GM21526 (cell line): Measurements from ENCODE around the gene LRIT2.

Experiments used
- ATAC-seq: cut with Tn5 transposase; IDR thresholded peaks from one replicate; pipeline ENCODE4 v1.9.1; 2021; ENCODE audit warnings: moderate library complexity; ENCODE audit not compliant: unreplicated experiment, low FRiP score

The LRIT2 gene

DNA sequence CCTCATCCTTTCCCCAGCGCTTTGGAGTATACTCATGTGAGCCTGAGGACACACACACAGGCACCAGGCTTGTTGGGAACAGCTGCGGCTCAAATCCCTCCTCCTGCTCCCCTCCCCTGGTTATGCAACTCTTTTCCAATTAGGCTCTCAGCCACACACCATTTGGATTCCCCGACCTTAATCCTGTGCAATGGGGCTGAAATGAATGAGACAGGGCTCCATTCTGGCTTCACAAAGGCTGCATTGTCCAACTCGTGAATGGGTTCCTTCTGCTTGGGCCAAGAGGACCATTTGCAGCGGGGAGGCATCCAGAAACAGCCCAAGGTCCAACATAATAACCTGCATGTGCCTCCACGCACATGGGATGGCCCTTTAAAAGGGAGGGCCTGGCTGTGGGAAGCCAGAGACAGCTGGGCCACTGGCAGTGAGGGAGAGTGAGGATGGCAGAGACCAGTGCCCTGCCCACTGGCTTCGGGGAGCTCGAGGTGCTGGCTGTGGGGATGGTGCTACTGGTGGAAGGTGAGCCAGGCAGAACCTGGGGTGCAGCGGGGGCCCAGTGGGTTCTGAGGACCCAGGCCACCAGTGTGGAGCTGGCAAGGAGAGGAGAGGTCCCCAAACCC is 19.4 kb upstream of the LRIT2 start, which contains the start of gene RGR:
RGR (plus strand) TSS at position 403 of the 620 bp plus-strand sequence; CDS start at position 441, 38 bp downstream.
- no peak for ATAC-seq

DNA sequence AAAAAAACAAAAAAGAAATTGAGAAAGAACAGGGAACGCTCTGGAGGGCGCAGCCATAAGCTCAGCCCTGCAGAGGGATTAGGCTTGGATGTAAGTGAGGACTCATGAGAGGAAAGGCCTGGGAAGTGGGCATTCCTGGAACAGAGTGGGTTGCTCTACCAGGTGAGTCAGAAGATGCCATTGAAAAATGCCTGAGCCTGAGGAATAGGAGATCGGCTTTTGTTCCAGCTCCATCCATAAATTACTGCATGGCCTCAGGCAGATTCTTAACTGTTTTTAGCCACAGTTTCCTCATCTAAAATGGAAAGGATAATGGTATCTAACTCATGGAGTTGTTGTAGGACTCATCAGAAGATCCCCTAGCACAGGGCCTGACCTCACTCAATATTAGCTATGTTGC is 18.4 kb upstream of the LRIT2 start:
- ATAC-seq = no peak

DNA sequence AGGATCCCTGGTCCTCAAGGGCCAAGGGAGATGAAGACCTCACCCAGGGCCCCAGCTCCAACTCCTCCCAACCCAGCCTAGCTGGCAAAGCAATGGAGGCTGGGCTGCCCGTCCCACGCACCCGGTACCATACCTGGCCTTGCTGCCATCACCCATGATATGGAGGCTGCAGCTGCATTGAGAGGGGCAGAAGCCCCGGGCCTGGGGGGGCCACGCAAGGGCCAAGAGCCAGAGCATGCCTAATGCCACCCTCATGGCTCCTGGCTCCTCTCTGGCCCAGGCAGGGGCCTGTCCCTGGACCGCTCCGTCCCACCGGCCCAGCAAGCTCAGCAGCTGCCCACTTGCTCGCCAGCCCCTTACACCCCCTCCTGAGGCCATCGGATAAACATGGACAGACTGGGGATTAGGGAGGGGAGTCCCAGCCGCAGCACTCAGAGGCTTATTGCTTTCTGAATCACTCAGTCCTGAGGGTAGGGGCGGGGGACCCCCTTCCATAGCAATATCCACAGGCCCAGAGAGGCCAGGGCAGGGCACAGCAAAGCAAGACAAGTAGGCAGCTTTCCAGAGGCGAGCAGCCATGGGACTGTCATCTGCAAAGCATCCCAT is 15.9 kb upstream of the LRIT2 start, which contains the start of gene LRIT1:
LRIT1 (minus strand) TSS at position 362 of the 606 bp plus-strand sequence; CDS start at position 255, 107 bp downstream.
- no peak for ATAC-seq

DNA sequence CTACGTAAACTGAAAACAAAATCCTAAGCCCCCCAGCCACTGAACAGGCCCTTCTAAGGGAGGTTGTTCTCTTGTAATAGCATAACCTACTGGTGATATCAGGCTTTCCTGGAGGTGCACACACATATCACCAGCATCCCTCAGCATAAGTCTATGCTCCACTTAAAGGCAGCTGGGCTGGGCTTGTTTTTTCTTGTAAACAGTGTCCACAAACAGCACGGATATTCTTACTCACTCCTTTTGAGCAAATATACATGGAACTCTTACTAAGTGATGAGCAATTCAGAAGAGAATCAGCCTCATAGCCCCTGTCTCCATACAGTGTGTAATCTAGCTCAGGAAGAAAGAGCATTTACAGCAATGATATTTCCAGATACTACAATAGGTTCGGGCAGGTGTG is 13.6 kb upstream of the LRIT2 start:
- ATAC-seq = no peak

DNA sequence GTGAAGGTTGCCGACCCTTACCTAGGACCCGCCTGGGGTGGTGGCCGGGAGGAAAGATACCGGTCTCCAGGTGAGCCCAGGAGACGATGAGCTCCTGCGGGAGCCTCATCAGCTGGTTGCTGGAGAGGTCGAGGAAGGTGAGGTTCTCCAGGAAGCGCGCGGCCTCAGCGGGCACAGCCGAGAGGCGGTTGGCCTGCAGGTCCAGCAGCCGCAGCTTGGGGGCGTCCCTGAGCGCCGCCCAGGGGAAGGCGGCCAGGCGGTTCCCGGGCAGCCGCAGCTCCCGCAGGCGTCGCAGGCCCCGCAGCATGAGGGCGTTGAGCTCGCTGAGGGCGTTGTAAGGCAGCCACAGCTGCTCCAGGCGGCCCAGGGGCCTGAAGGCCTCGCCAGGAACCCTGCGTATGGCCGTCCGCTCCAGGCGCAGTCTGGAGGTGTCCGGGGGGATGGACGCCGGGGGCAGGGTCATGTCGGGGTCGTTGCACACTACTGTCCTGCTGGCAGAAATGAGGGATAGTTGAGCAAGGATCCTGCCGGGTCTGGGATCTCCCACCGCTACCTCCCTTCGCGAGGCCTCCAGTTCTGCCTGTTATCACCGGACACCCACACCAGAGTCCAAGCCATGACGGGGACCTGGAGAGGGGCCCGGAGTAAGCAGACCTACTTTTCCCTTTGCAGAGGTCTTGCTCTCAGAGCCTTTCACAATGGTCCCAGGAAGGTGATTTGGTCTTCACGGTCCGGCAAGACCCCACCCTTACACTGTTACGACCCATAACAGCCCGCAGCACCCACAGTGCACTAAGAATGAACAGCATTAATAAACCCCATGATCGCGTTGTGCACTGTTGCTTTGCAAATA is 12.1 kb upstream of the LRIT2 start:
- ATAC-seq = no peak

DNA sequence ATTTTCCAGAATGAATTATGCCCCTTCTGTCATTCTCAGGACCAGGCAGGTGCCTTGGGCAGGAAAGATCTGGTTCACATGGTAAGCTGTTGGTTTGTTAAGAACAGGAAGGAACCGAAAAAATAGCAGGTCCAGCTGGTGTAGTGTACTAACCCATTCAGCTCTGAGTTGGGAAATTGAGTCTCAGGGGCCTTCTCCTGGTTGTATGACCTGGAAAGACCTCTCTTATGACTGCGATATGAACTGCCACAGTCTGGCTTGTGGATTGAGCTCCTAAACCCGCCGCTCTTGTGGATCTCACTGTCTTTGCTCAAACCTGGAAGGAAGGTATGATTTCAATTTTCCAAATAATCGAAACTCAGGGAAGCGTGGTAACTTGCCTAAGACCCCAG is 11.5 kb upstream of the LRIT2 start:
- no peak for ATAC-seq

DNA sequence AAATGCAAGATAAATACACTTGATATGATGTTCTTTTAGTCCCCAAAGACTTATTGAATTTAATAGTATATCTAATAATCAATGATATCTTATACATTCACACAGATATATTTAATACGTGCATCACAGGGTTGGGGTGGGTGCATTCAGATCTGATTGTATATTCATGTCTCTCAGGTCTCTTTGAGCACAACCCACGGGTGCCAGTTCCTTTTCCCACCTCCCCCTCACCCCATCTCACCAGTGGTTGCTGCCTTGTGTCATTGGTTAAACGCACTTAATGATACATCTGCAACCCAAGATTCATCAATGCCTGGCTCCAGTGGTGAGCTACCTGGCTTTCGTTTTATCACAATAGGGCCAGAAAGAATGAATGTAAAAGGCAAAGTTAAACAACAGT is 9.8 kb upstream of the LRIT2 start:
- ATAC-seq = no peak

DNA sequence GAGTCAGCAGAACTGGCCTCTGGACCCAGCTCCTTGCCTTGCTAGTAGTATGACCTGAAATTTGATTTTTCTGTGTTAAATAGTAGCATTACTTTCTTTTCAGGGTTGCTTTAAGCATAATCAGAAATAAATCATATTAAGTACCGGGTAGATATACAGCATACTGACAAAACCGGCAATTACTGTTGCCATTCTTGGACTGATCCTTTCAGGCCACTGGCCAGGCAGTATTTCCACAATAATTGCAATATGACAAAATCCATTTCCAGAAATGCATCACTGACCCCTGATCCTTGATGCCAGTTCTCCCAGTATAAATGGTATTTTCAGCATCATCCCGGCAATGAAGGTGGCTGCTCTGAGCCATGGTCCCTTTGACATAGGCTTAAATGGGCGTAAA is 9.1 kb upstream of the LRIT2 start:
- ATAC-seq = no peak

DNA sequence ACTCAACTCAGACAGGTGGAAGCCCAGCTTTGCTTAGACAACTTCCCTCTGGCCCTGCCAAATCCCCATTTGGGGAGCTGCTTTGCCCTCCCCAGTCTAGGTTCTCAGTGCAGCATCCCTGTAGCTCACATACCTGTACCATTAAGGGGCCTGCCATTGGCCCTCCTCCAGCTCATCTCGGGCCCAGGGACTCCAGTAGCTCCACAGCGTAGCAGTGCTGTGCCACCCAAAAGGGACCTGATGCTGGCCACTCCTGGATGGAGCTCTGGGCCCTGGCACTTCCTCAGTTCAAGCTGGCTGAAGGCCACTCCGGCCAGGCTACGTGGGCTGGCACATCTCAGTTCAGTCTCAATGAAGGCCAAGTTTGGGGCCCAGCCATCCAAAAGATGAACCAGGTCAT is 8.6 kb upstream of the LRIT2 start:
- no peak for ATAC-seq

DNA sequence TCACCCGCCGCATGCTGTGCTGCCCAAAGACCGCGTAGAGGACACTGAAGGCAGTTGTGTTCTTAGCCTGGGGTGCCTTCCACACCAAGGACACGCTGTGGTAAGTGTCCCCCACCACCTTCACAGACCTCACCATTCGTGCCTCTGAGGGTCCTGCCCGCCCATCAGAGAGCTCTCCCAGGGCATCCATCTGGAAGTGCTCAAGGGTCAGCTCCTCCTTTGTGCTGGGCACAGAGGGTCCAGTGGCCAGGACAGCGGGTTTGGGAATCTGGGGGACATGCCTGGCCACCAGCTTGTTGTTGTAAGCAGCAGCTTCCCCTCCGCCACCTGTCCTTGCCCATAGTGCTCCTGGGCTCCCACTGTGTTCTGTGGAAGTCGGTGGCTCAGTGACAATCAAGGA is 7.0 kb upstream of the LRIT2 start:
- ATAC-seq = no peak

DNA sequence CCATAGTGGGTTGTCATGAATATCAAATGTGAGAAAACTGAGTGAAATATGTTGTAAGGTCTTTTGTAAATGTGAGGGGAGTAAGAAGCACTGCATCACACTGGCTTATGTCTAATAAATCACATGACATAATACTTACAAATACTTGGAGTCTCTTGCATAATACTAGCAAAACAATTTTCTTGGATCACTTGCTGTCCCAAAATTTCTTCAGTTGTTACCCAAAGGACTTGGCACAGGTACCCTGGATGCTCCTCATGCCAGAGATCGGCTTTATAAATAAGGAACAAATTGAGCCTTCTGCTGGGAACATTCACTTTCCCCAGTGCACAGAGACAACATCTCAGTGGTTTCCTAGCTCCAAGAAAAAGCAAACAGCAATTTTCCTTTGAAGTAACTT is 5.0 kb upstream of the LRIT2 start:
- ATAC-seq = no peak

DNA sequence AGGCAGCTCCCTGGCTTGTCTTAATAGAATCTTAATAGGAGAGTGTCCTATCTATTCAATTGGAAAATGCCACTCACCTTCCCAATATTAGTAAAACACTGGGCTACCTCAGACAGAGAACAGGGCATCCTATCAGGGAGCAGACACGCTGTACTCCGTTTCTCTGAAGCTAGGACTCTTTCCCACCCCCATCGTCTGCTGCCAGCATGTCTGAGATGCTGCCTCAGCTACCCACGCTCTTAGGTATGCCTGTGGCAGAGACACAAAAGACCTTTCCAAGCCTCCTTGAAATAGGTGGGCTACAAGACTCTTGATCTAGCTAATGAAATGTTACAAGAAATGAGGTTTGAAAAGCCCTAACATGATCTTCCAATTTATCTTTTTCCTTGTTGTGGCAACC is 2.5 kb upstream of the LRIT2 start:
- ATAC-seq = no peak

DNA sequence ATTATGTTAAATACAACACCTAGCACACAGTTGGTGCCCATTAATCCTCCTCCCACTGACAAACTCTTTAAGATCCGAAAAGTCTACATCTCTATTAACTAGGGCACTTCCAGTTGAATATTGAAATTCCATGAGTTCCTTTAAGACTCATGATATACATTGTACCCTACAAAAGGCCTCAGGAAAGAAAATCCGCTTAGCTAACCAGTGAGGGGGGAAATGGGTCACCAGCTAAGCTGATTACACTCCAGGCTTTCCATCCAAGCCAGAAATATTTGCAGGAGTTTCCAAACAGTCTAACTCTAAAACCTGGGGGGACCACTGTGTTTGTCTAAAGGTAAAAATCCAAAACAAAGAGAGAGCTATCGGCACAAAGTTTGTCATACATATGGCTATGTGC is 1.3 kb upstream of the LRIT2 start:
- no peak for ATAC-seq

DNA sequence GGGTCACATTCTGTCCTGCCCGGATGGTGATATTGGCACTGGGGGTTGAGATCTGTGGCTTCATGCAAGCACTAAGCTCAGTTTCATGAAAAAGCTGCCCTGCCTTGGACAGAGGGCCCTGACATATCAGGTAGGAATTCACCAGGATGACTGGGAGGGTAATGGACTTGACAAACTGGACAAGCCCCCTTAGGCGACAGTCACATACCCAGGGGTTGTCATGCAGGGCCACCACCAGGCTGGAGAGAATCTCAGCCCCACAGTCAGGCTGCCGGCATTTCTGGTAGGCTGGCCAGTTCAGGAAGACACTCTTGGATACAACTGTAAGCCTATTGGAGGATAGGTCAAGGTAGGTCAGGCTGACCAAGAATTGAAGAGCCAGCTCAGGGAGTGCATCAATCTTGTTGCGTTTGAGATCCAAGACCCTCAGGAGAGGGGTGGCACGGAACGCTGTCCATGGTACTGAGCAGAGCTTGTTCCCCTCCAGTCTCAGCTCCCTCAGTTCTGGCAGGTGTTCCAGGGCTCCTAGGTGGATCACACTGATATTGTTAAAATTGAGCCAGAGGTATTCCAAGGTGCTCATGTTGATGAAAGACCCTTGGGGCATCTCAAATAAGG is 824 bp downstream of the LRIT2 start:
- ATAC-seq = no peak

DNA sequence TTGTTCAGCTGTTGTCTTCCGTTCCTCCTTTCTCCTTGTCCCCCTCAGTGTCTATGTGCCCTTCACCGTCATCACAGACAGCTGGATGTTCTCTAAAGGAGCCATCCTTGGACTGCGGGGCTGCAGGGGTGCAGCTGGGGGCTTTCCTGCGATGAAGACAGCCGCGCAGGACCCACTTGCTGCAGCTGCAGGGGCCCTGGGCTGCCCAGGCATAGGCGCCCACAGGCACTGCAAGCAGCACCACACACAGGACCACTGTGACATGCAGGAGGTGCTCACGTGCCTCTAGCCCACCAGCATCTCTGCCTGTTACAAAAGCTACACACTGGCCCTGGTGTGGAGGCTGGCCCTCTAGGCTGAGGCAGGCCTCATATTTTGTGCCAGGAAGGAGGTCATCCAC is 3.4 kb downstream of the LRIT2 start:
- ATAC-seq = no peak

DNA sequence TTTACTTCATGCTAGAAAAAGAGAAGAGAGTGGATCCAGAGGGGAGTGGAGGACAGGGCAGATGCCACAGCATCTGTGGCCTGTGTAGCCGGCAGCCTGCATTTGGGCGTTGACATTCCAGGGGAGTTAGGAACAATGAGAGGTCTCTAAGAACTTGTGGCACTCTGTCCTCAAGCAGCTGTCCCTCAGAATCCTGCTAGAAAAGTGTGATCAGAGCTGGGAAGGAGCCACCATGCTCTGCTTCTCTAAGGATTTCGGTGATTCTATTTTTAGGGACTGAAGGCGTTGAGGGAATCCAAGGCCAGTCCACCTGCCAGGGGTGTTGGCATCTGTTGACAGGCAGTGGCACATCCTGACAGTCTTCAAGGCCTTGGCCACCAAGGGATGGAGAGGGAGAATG is 7.6 kb downstream of the LRIT2 start:
- ATAC-seq = no peak

DNA sequence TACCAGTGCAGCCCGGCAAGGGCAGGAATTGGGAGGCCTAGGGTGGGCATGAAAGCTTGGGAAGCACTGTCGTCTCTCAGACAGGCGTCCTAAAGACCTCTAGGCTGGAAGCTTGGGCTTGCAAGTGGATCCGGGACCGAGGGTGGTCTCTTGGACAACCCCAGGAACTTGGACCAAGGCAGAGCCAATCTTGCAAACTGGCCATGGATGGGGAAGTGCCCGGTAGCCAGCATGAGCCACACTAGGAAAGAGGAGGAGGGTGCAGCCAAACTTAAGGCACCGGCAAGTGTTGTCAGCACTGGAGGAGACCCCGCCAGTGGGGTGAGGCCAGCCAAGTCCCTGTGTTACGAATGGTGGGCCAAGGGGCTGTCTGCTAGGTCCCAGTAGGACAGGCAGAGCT is 8.5 kb downstream of the LRIT2 start:
- no peak for ATAC-seq

DNA sequence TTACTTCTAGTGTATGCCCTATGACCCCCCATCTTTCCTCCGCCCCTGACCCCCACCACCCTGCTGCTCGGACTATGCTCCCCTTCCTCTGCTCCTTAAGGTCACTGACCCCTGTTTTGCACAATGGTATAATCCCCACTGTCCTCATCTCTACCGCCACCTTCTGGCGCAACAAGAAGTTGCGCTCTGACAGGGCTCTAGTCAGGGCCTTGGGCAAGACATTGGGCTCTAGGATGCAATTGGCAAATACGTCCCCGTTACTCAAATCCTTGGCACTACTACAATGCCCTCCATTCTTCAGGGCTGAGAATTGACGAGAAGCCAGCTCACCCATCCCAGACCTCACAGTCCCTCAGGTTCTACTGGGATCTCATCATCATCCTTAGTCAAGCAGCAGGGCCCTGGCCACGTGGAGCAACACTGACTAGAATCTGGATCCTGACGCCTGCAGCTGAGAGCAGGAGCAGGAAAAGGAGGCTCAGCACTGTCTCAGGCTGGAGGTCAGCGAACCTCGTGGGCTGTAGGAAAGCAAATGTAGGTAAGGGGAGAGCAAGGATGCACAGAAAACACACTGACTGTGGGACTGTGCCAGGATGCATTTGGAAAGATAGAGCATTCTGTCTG is 10.6 kb downstream of the LRIT2 start:
- peak; percentile 86 for ATAC-seq

DNA sequence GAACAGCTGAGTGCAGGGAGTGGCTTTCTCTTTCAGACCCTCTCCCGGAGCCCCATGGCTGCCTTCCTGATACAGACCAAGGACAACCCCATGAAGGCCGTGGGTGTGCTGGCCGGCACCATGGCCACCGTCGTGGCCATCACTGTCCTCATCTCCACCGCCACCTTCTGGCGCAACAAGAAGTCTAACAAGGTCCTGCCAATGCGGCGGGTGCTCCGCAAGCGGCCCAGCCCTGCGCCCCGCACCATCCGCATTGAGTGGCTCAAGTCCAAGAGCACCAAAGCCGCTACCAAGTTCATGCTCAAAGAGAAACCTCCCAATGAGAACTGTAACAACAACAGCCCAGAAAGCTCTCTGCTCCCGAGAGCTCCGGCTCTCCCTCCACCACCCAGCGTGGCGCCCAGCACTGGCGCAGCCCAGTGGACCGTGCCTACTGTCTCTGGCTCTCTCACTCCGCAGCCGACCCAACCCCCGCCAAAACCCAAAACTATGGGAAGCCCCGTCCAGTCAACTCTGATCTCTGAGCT is 11.2 kb downstream of the LRIT2 start:
- peak; percentile 20 for ATAC-seq

DNA sequence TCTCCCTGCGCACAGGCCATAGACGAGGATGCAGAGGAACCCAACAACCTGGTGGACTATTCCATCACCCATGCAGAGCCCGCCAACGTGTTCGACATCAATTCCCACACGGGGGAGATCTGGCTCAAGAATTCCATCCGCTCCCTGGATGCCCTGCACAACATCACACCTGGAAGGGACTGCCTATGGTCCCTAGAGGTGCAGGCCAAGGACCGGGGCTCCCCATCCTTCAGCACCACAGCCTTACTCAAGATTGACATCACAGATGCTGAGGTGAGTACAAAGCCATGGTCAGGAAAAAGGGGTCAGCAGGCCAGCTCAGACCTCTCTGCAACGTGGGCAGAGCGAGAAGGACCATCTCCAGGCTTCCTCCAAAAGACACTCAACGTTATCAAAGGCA is 12.3 kb downstream of the LRIT2 start:
- ATAC-seq = no peak

DNA sequence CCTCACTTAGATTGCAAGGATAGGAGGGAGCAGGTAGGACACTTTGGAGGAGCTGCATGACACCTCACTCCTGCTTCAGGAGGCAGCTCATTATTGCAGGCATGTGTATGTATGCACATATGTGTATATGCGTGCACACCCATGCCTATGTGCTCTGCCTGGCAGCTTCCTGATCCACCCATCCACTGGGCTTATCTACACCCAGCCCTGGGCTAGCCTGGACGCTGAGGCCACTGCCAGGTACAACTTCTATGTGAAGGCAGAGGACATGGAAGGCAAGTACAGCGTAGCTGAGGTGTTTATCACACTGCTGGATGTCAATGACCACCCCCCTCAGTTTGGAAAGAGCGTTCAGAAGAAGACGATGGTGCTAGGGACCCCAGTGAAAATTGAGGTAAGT is 13.3 kb downstream of the LRIT2 start:
- no peak for ATAC-seq
